H7 (cell line): ENCODE data around the gene PTPRCAP. TPM values are rescaled to one million over a fixed set of nuclear protein-coding genes. Genes with fewer than 3 reads are reported as not detected.
A peak's percentile ranks its signal among the peaks of the same experiment; 100 is the strongest.
"Not testable (repeated sequence)": the region's sequence is repeated elsewhere in the genome, so short reads cannot be mapped to it uniquely, and the experiment has no call there.

Experiments used
- DNase-seq: peaks from one replicate; pipeline ENCODE4 v3.0.0; 2012
- H3K27me3 ChIP-seq: 2 replicates; pipeline ENCODE4 v1.6.0; 2011; ENCODE audit warnings: mild to moderate bottlenecking, low read length; ENCODE audit not compliant: control insufficient read depth, insufficient read depth
- H3K36me3 ChIP-seq: replicated peaks from 2 replicates; pipeline ENCODE4 v1.5.1; 2011; ENCODE audit warnings: low read length; ENCODE audit not compliant: control insufficient read depth, insufficient read depth
- H3K4me3 ChIP-seq: 2 replicates; pipeline ENCODE4 v1.5.1; 2011; ENCODE audit warnings: low read depth, mild to moderate bottlenecking, control low read depth, low read length, moderate library complexity; ENCODE audit not compliant: insufficient read depth
- total RNA-seq: library from RNA; depleted of rRNA; stranded (reverse); fragments of >200 nt; shearing (Covaris generic); gene quantifications from 2 replicates; pipeline ENCODE4 v1.2.3, GENCODE V29; 2014; rRNA removed

The PTPRCAP gene
- total RNA-seq, result 0.74 and 2.6 TPM in 2 replicates

- H3K4me3 ChIP-seq, result no peak within 1 kb of the TSS
These were observed at the start of gene PTPRCAP for GRCh38 chr11:67437082-67437808. PTPRCAP (minus strand) TSS chr11:67437682; CDS start chr11:67437619, 63 bp downstream.

GRCh38 chr11:67486481-67487195 lies 49.2 kb upstream of the PTPRCAP start:
- peaks cover 5% of the 10 kb centered on the region for H3K27me3 ChIP-seq
- H3K36me3 ChIP-seq, result no peaks in the 10 kb centered on the region; the same call in 1 of the 2 replicates
- H3K4me3 ChIP-seq, result no peak overlapping the region
- peak; percentile 45 for DNase-seq

More at GRCh38 chr11:67437082-67437808, at the start of gene PTPRCAP:
- DNase-seq, result peak; percentile 87
- Histone ChIP-seq H3K36me3 (peaks cover 14% of the 10 kb centered on the region), H3K27me3 (no peaks in the 10 kb centered on the region)

DNA sequence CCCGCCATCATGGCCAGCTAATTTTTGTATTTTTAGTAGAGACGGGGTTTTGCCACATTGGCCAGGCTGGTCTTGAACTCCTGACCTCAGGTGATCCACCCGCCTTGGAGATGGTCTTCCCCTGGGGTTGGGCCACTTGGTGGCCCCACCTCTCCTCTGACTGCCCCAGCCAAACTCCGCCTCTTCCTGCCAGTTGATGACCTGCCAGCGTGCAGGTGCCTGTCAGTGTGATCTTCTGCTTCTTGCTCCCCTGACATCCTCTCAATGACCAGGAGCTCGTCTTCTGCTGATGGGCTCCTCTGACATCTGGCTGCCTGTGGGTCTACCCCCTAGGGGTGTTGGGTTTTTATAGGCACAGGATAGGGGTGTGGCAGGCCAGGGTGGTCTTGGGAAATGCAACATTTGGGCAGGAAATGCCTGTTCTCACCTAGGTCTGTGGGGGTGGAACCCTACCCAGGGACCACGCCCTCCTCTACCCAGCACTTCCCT lies 48.4 kb upstream of the PTPRCAP start:
- H3K27me3 ChIP-seq, H3K4me3 ChIP-seq, H3K36me3 ChIP-seq: not testable (repeated sequence)
- peak; percentile 79 for DNase-seq

DNA sequence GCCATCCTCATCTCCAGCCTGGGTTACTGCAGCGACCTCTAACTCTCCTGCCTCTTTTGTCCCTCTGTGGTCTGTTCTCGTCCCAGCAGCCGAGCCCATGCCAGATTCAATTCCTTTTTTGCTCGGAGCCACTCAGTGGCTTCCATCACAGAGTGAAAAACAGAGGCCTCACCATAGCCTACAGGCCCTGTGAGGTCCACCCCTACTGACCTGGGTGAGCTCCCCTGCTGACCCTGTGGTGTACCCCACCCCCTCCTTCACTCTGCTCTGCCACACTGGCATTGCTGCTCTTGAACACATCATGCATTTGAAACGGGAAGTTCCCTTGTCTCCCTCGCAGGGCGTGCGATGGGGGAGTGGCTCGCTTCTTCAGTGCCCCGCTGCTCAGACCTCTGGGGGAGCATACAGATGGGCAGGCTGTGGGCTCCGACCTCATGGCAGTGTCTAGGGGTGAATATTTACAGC lies 47.4 kb upstream of the PTPRCAP start:
- Histone ChIP-seq H3K4me3 (no peak overlapping the region), H3K36me3 (no peaks in the 10 kb centered on the region), H3K27me3 (peaks cover 5% of the 10 kb centered on the region)
- DNase-seq, result no peak

DNA sequence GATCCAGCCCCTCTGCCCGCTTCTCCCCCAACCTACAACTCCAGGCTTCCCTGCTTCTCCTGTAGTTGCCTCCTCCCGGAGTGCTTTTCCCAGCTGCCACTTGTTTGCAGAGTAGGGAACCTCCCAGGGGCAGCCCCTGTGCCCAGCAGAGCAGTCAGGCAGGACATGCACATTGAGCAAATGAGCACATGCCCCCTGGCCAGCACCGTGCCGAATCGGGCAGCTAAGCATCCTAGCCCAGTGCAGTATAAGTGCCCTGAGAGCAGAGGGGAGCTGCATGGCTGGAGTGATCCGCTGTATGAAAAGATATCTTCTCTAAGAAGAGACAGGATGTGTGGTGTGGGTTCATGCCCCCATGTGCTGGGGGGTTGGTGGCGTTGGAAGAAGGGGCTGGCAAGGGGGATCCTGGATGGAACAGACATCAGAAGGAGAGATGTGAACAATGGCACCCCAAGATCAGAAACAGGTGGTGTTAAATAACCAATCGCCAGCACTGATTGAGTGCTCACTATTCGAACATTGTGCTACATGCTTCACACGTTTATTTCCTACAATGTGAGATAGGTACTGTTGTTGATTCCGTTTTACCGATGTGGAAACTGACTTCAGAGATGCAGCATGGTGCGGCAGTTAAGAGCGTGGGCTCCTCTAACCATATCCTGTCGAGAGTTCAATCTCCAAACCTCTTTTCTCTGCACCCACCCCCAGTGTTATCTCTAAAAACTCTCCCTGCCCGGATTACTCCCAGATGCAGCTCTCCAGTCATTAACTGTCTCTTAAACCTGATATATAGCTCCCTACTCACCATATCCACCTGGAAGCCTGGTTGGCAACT lies 46.6 kb upstream of the PTPRCAP start:
- no peaks in the 10 kb centered on the region for H3K36me3 ChIP-seq
- DNase-seq, result no peak
- peaks cover 5% of the 10 kb centered on the region for H3K27me3 ChIP-seq
- H3K4me3 ChIP-seq, result no peak overlapping the region; the same call in 1 of the 2 replicates

DNA sequence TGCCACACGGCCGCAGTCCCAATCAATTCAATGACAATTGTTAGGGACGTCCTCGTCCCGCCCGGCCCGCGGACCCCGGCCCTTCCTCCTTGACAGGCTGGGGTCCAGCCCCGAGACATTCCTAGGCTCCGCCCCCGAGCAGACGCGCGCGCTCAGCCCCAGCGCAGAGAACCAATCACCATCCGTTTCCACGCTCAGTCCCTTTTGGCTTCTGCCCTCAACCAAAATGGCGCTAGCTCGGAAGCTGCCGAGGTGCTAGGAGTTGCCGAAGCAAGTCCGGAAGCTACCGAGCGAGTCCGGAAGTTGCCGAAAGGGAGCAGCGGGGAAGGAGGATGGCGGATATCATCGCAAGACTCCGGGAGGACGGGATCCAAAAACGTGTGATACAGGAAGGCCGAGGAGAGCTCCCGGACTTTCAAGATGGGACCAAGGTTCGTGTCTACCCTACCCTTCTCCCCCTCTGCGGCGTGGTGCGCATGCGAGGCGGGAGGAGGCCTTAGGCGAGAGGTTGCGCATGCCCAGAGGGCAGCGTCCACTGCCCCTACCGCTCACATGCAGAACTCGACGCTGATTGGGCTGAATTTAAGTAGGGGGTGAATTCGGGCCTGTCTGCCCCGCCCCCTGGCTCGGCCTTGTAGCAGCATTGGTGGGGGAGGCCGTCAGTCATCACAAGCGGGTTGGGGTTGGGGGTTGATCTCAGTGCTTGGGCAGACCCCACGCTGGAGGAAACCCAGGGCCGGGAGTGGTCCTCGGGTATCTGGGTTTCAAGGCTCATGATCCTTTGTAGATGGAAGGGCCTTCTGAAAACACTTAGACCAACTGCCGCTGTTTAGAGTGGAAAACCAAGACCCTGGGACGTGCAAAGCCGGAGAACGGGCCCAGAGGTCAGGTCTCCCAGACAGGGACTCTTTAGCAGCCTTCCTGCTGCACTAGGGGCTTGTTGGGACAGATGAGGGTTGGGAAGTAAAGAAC lies 45.6 kb upstream of the PTPRCAP start, which contains the start of gene AIP:
Gene AIP, plus strand, starts transcription at position 200 of the 972 bp plus-strand sequence. Its CDS starts 133 bp downstream, at position 333.
- peaks cover 5% of the 10 kb centered on the region for H3K27me3 ChIP-seq
- H3K4me3 ChIP-seq, result peak within 1 kb of the TSS; percentile 51
- no peaks in the 10 kb centered on the region for H3K36me3 ChIP-seq
- peak; percentile 100 for DNase-seq

DNA sequence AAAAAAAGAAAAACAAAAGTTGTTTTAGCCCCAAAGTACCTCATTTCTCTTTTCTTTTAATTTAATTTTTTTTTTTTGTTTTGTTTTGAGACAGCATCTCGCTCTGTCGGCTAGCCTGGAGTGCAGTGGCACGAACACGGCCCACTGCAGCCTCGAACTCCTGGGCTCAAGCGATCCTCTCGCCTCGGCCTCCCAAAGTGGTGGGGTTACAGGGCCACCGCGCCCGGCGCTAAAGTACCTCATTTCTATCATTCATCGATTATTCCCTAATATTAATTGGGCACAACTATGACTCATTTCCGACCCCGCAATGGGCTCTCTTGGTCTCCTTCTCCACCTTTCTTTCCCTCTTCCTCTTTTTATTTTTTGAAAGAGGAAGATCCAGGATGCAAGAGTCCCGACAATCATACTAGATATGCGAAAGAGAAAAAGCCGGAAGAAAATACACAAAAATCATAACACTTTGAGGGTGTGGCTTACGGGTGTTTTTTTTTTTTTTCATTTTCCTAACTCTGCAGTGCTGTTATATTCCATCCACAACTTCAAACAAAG lies 44.9 kb upstream of the PTPRCAP start:
- Histone ChIP-seq H3K4me3 (peak overlapping the region; percentile 51), H3K36me3 (no peaks in the 10 kb centered on the region), H3K27me3 (peaks cover 5% of the 10 kb centered on the region)
- DNase-seq, result no peak

- DNase-seq, H3K36me3 ChIP-seq, H3K4me3 ChIP-seq, H3K27me3 ChIP-seq: not testable (repeated sequence)
These were observed 40.0 kb upstream of the PTPRCAP start for GRCh38 chr11:67477344-67478050.

DNA sequence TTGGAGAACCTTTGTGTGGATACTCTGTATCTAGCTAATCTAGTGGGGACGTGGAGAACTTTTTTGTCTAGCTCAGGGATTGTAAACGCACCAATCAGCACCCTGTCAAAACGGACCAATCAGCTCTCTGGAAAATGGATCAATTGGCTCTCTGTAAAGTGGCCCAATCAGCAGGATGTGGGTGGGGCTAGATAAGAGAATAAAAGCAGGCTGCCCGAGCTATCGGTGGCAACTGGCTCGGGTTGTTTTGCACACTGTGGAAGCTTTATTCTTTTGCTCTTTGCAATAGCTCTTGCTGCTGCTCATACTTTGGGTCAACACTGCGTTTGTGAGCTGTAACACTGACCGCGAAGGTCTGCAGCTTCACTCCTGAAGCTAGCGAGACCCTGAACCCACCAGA lies 39.2 kb upstream of the PTPRCAP start:
- H3K27me3 ChIP-seq, DNase-seq, H3K36me3 ChIP-seq, H3K4me3 ChIP-seq: not testable (repeated sequence)

- H3K4me3 ChIP-seq, result no peak overlapping the region
- H3K36me3 ChIP-seq, result no peaks in the 10 kb centered on the region
- DNase-seq, result peak; percentile 51
- H3K27me3 ChIP-seq, result no peaks in the 10 kb centered on the region
These were observed 35.4 kb upstream of the PTPRCAP start for GRCh38 chr11:67472882-67473281.

GRCh38 chr11:67470337-67471002 lies 33.0 kb upstream of the PTPRCAP start:
- H3K36me3 ChIP-seq, result no peaks in the 10 kb centered on the region

DNA sequence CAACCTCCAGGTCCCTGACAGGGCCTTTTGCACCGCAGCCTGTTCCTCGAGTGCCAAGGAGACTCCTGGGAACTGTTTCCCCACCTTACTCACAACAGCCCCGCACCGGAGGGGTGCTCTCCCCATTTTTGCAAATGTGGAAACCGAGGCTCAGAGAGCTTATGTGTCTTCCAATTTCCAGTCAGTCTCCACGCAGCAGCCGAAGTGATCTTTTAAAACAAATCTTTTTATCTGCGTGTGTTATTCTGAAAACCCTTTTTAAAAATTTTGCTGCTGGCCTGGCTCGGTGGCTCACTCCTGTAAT lies 32.0 kb upstream of the PTPRCAP start:
- peak overlapping the region; percentile 53 for H3K4me3 ChIP-seq
- H3K27me3 ChIP-seq, result no peaks in the 10 kb centered on the region
- DNase-seq, result no peak
- no peaks in the 10 kb centered on the region for H3K36me3 ChIP-seq

More at GRCh38 chr11:67470337-67471002, 33.0 kb upstream of the PTPRCAP start:
- Histone ChIP-seq H3K27me3 (no peaks in the 10 kb centered on the region), H3K4me3 (no peak overlapping the region)
- DNase-seq, result peak; percentile 16
